K562 (cell line): Measurements from ENCODE around the gene SLC14A1. TPM values are rescaled to one million over a fixed set of nuclear protein-coding genes. Genes with fewer than 3 reads are reported as not detected.

Experiments
- ATAC-seq: fragments of 200-7000 bp; cut with Tn5 transposase; 3 replicates; pipeline ENCODE4 v1.9.1; 2020; ENCODE audit warnings: moderate library complexity
- BruUV-seq: library from RNA; stranded (reverse); fragments of 400-500 nt; replicated peaks from 2 replicates; lab custom pipeline; 2021; lab: Mats Ljungman, UMichigan
- CTCF ChIA-PET: fragments of 300-600 bp; formaldehyde crosslinking; extraction: SDS; loops from one replicate; lab custom pipeline; 2021; ENCODE audit warnings: low intra/inter-chr PET ratio; lab: Yijun Ruan, JAX
- POLR2A ChIA-PET: fragments of 300-600, 350-650 bp; sonication (Branson Sonifier 250); formaldehyde crosslinking; extraction: SDS; loops from one replicate; lab custom pipeline; 2021; ENCODE audit warnings: antibody characterized with exemption, inconsistent platforms; lab: Yijun Ruan, JAX
- DNase-seq, 4 experiments: peaks; one replicate each; pipeline versions ENCODE4 v3.0.0 to v3.0.0-alpha.2; 2011 to 2018; ENCODE audit warnings: low spot score in 3 of 4, mixed read lengths in 3 of 4; ENCODE audit errors: extremely low read depth in 1 of 4
- FAIRE-seq: peaks from 2 replicates; lab custom pipeline; 2011; peaks lifted over from hg19 to GRCh38; lab: Jason Lieb, UNC
- H2AFZ ChIP-seq: 2 replicates; pipeline ENCODE4 v1.6.0; 2011; ENCODE audit warnings: low read depth, low read length, control low read depth, inconsistent platforms
- H3K27ac ChIP-seq: fragments of 200-600 bp; 3 replicates; pipeline ENCODE4 v1.8.0; 2011; ENCODE audit warnings: low read depth, mild to moderate bottlenecking, control low read depth, inconsistent platforms, low read length, moderate library complexity, mixed read lengths; ENCODE audit errors: extremely low read depth
- H3K27me3 ChIP-seq, 2 experiments: fragments of 300-600 bp in 1 of 2; 2 replicates in 1 of 2; 3 replicates in 1 of 2; pipeline versions ENCODE4 v1.6.0 to v1.8.0; 2011; ENCODE audit warnings: inconsistent platforms in 2 of 2, low read length in 2 of 2, mild to moderate bottlenecking in 1 of 2, mixed read lengths in 1 of 2, moderate library complexity in 1 of 2; ENCODE audit not compliant: control insufficient read depth in 2 of 2, insufficient read depth in 2 of 2
- H3K36me3 ChIP-seq: fragments of 300-600 bp; 3 replicates; pipeline ENCODE4 v1.8.0; 2011; ENCODE audit warnings: mild to moderate bottlenecking, low read length, inconsistent platforms; ENCODE audit not compliant: control insufficient read depth, insufficient read depth
- H3K4me1 ChIP-seq, 2 experiments: fragments of 200-600 bp in 1 of 2; replicated peaks in 1 of 2; 2 replicates in 1 of 2; 3 replicates in 1 of 2; pipeline versions ENCODE4 v1.5.1 to v1.8.0; 2011; ENCODE audit warnings: inconsistent platforms in 2 of 2, low read length in 2 of 2, mild to moderate bottlenecking in 1 of 2, mixed read lengths in 1 of 2, moderate library complexity in 1 of 2; ENCODE audit not compliant: control insufficient read depth in 2 of 2, insufficient read depth in 2 of 2
- H3K4me2 ChIP-seq: 2 replicates; pipeline ENCODE4 v1.6.1; 2011; ENCODE audit warnings: low read length, control low read depth, inconsistent platforms, mixed read lengths; ENCODE audit not compliant: insufficient read depth
- H3K4me3 ChIP-seq: fragments of 200-600 bp; sonication (generic), shearing (Covaris generic); 2 replicates; pipeline ENCODE4 v1.5.1; 2016; ENCODE audit warnings: control low read depth, inconsistent platforms
- H3K79me2 ChIP-seq: fragments of 200-600 bp; 3 replicates; pipeline ENCODE4 v1.8.0; 2011; ENCODE audit warnings: low read length, inconsistent platforms; ENCODE audit not compliant: control insufficient read depth, insufficient read depth
- H3K9ac ChIP-seq, 2 experiments: 2 replicates each; pipeline versions ENCODE4 v1.6.0 to v1.6.1; 2011; ENCODE audit warnings: low read depth in 2 of 2, low read length in 2 of 2, control low read depth in 1 of 2, inconsistent platforms in 1 of 2, mild to moderate bottlenecking in 1 of 2, mixed read lengths in 1 of 2; ENCODE audit not compliant: insufficient read depth in 1 of 2
- H3K9me1 ChIP-seq: one replicate; pipeline ENCODE4 v1.6.0; 2011; ENCODE audit warnings: inconsistent platforms, mild to moderate bottlenecking, low read length, moderate library complexity; ENCODE audit not compliant: control insufficient read depth, insufficient read depth
- H3K9me3 ChIP-seq: replicated peaks from 2 replicates; pipeline ENCODE4 v1.5.1; 2011; ENCODE audit warnings: low read depth, low read length, inconsistent platforms; ENCODE audit not compliant: control insufficient read depth, insufficient read depth
- H4K20me1 ChIP-seq: replicated peaks from 2 replicates; pipeline ENCODE4 v1.6.1; 2011; ENCODE audit warnings: low read length, inconsistent platforms, mixed read lengths; ENCODE audit not compliant: control insufficient read depth, insufficient read depth
- CBX5 ChIP-seq: IDR thresholded peaks from 2 replicates; pipeline ENCODE4 v1.6.1; 2014; ENCODE audit warnings: low read depth, borderline replicate concordance
- DDX20 ChIP-seq: fragments of 450-650 bp; IDR thresholded peaks from 2 replicates; pipeline ENCODE4 v1.6.1; 2016; ENCODE audit warnings: missing genetic modification characterization, low read depth, mild to moderate bottlenecking, missing compliant biosample characterization, moderate library complexity
- FOXK1 ChIP-seq: sonication (generic); formaldehyde crosslinking; IDR thresholded peaks from 2 replicates; pipeline ENCODE4 v1.8.0; 2022; ENCODE audit warnings: missing genetic modification reagents, mild to moderate bottlenecking, borderline replicate concordance
- KLF16 ChIP-seq: IDR thresholded peaks from 2 replicates; pipeline ENCODE4 v1.6.1; 2016; ENCODE audit warnings: antibody characterized with exemption
- NEUROD1 ChIP-seq: fragments of 150-350 bp; IDR thresholded peaks from 2 replicates; pipeline ENCODE4 v1.6.1; 2014; ENCODE audit warnings: borderline replicate concordance, low read length, low read depth; ENCODE audit not compliant: partially characterized antibody
- PPARD ChIP-seq: fragments of 250-450 bp; sonication (Bioruptor Pico); IDR thresholded peaks from 2 replicates; pipeline ENCODE4 v1.8.0; 2022; ENCODE audit warnings: inconsistent platforms, mild to moderate bottlenecking, moderate library complexity
- RBM14 ChIP-seq: fragments of 200-400 bp; formaldehyde crosslinking; IDR thresholded peaks from 2 replicates; pipeline ENCODE4 v1.6.1; 2018; ENCODE audit warnings: low read depth, mild to moderate bottlenecking, low read length, moderate library complexity, borderline replicate concordance; ENCODE audit not compliant: insufficient read depth
- ZNF354B ChIP-seq: fragments of 250-450 bp; sonication (Bioruptor Pico); IDR thresholded peaks from 2 replicates; pipeline ENCODE4 v1.4.0; 2020
- WGBS: fragments of 100-300 bp; shearing (Covaris generic); methylation state at CpG from one replicate; pipeline ENCODE4 v1.1.6; 2016; ENCODE audit warnings: low coverage, mixed read lengths; ENCODE audit not compliant: insufficient coverage; ENCODE audit errors: missing lambda C conversion rate; 5-methylcytosine and 5-hydroxymethylcytosine counted together
- in situ Hi-C: fragments of 300-500 bp; cut with MboI; formaldehyde crosslinking; loops from 4 replicates; pipeline ENCODE4 v1.15.0; 2018; ENCODE audit warnings: inconsistent platforms, mixed read lengths
- intact Hi-C: fragments of 100-400 bp; cut with micrococcal nuclease; formaldehyde crosslinking; loops from 2 replicates; pipeline ENCODE4 v1.14.2; 2022
- polyA plus RNA-seq, 8 experiments: library from polyadenylated mRNA; depleted of rRNA in 4 of 8; stranded (reverse) in 5 of 8; unstranded in 3 of 8; fragments of >200 nt; fragmentation: Nextera tagmentation in 2 of 8; fragmentation: Illumina TruSeq in 1 of 8; extraction: Ambion mirVana in 2 of 8; extraction: Trizol in 1 of 8; gene quantifications; 2 replicates each; pipeline versions ENCODE4 v1.2.1 to v1.2.3, GENCODE V29; 2011 to 2014; ENCODE audit warnings: inconsistent platforms in 1 of 8, missing spikeins in 1 of 8
- total RNA-seq, 7 experiments: library from RNA; depleted of rRNA in 6 of 7; stranded (reverse); fragments of >200 nt in 6 of 7; fragmentation: Illumina TruSeq in 2 of 7; extraction: Trizol in 2 of 7; gene quantifications; 2 replicates each; pipeline versions ENCODE4 v1.2.1 to v1.2.3, GENCODE V29; 2011 to 2021; ENCODE audit warnings: low replicate concordance in 1 of 7

Gene SLC14A1
- total and polyA plus RNA-seq, 9 of the 15 experiments (the other 6 are each of a cell fraction or from before 2014, with no cell fraction given) = 0.14 to 0.40 (median 0.20) TPM; not detected in 6

DNA sequence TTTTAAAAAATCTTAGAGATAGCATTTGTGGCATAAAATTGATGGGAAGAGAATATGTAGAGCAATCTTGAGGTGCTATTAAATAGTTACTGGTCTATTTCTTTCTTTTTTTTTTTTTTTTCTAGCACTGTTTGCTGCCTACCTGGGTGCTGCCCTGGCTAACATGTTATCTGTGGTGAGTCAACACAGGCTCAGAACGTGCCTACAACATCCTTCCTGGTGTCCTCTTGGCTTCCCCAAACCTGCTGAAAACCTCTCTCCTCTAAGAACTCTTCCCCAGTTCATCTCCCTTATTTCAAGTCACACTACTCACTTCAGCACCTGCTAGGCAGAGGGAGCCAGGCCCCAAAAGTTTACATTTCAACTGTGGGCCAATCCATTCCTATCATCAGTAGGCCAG is 45.1 kb upstream of the SLC14A1 start:
- Histone ChIP-seq H3K9me3 (no peaks in the 10 kb centered on the region), H3K9ac (no peak overlapping the region), H3K4me1 (no peaks in the 10 kb centered on the region; a peak in 1 of 5 replicates), H3K27ac (no peak overlapping the region), H3K4me3 (no peak overlapping the region), H3K36me3 (no peaks in the 10 kb centered on the region), H4K20me1 (no peaks in the 10 kb centered on the region), H3K27me3 (no peaks in the 10 kb centered on the region), H3K79me2 (no peaks in the 10 kb centered on the region), H2AFZ (no peak overlapping the region), H3K4me2 (no peak overlapping the region), H3K9me1 (no peaks in the 10 kb centered on the region)
- CTCF ChIA-PET = no interaction called here
- no peak for DNase-seq
- in situ Hi-C loops (loop anchor here (10.0 kb wide), 1 partner anchor 396 kb away; the partner anchor contains the start of gene PSTPIP2), intact Hi-C loops (no loop called here)
- 0% methylated on average over 1 of the region's 1 CpG for WGBS
- BruUV-seq = no TSS peak
- POLR2A ChIA-PET = interaction anchor here (1.0 to 2.0 kb wide), 3 partner anchors 8 to 14 kb away, joined by 3 to 5 read pairs (median 5); no protein-coding TSS in a partner anchor
- no peak for FAIRE-seq
- no peak for TF ChIP-seq ZNF354B (CRISPR knock-in tag)
- TF ChIP-seq FOXK1 (CRISPR knock-in tag) = no peak
- no peak for TF ChIP-seq KLF16
- TF ChIP-seq PPARD (CRISPR knock-in tag) = no peak
- no peak for TF ChIP-seq NEUROD1
- no peak for TF ChIP-seq DDX20 (tag)
- TF ChIP-seq RBM14 = no peak
- no peak for TF ChIP-seq CBX5
- no peak for ATAC-seq
